ENCODE measurements around the gene C11orf42. TPM values are rescaled to one million over a fixed set of nuclear protein-coding genes. Genes with fewer than 3 reads are reported as not detected.

The C11orf42 gene
- total RNA-seq, 2 donors from 2014 or later = not detected

DNA sequence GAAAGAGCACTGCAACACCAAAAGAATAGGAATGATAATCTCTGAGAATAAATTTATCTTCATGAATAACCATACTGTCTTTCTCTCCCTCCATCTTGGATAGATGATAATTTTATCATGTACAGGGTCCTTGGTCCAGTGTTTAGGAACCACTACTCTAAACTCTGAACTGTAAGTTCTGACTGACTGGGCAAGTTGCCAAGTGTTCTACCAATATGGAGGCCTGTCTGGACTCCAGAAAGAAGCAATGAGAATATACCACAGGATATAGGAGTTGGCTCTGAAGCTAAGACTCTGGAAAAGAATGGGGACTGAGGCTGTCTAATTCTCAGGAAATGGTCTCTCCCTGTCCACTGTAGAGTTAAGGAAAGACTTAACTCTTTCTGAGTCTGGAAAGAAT lies 27.5 kb downstream of the C11orf42 start:
- no peak for DNase-seq
- Mint-ChIP-seq H3K4me1 (peaks cover 26% of the 10 kb centered on the region), H3K4me3 (peak overlapping the region; percentile 96), H3K27me3 (ENCODE audit: insufficient read depth) (no peaks in the 10 kb centered on the region), H3K27ac (no peak overlapping the region), H3K9me3 (no peaks in the 10 kb centered on the region), H3K36me3 (ENCODE audit: low read depth) (peaks cover 4% of the 10 kb centered on the region)
- no peak overlapping the region for H3K9ac ChIP-seq (ENCODE audit: extremely low read depth, low read length, poor library complexity, severe bottlenecking)
- peaks cover 3% of the 10 kb centered on the region for H3K4me1 ChIP-seq (ENCODE audit: control insufficient read depth, insufficient read depth, low read length)
- H3K9me3 ChIP-seq (ENCODE audit: control insufficient read depth, low read length) = no peaks in the 10 kb centered on the region
- no peaks in the 10 kb centered on the region for H3K27me3 ChIP-seq (ENCODE audit: control insufficient read depth, insufficient read depth, low read length, poor library complexity, severe bottlenecking)
- TF ChIP-seq, protein P1, sequence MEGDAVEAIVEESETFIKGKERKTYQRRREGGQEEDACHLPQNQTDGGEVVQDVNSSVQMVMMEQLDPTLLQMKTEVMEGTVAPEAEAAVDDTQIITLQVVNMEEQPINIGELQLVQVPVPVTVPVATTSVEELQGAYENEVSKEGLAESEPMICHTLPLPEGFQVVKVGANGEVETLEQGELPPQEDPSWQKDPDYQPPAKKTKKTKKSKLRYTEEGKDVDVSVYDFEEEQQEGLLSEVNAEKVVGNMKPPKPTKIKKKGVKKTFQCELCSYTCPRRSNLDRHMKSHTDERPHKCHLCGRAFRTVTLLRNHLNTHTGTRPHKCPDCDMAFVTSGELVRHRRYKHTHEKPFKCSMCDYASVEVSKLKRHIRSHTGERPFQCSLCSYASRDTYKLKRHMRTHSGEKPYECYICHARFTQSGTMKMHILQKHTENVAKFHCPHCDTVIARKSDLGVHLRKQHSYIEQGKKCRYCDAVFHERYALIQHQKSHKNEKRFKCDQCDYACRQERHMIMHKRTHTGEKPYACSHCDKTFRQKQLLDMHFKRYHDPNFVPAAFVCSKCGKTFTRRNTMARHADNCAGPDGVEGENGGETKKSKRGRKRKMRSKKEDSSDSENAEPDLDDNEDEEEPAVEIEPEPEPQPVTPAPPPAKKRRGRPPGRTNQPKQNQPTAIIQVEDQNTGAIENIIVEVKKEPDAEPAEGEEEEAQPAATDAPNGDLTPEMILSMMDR (conservative IDR thresholded peaks at IDR 0.05) = no peak
- H3K36me3 ChIP-seq (ENCODE audit: control insufficient read depth, insufficient read depth, low read length) = peaks cover 9% of the 10 kb centered on the region
- peak overlapping the region; percentile 94 for H3K4me3 ChIP-seq (ENCODE audit: low read length)
- no peak overlapping the region for H3K27ac ChIP-seq (ENCODE audit: low read depth, low read length)

DNA sequence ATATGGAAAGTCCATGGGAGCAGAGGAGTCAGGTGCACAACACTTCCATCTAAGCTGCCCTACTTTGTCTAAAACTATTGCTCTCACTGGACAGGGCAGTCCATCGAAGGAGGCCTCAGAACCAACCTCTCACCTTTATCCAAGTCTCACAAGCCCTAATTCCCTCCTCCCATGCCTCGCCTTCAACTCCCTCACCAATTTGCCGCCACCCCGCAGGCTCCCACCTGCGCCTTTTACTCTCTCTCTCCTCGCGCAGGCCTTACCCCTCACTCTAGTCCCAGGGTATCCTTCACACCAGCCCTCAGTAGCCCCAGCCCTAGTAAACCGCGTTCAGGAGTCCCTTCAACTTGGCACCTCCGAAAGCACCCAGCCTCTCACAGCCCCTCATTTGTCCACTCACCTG lies 28.6 kb downstream of the C11orf42 start:
- peak overlapping the region; percentile 71 for H3K9ac ChIP-seq (ENCODE audit: extremely low read depth, low read length, poor library complexity, severe bottlenecking)
- H3K27me3 ChIP-seq (ENCODE audit: control insufficient read depth, insufficient read depth, low read length, poor library complexity, severe bottlenecking) = no peaks in the 10 kb centered on the region
- Mint-ChIP-seq H3K4me3 (peak overlapping the region; percentile 96), H3K27ac (peak overlapping the region; percentile 97), H3K4me1 (peaks cover 29% of the 10 kb centered on the region), H3K9me3 (no peaks in the 10 kb centered on the region), H3K27me3 (ENCODE audit: insufficient read depth) (no peaks in the 10 kb centered on the region), H3K36me3 (ENCODE audit: low read depth) (peaks cover 4% of the 10 kb centered on the region)
- H3K4me3 ChIP-seq (ENCODE audit: low read length) = peak overlapping the region; percentile 94
- H3K27ac ChIP-seq (ENCODE audit: low read depth, low read length) = no peak overlapping the region
- DNase-seq = no peak
- 4 to 5% methylated on average over 8 to 10 of the region's 10 CpGs for WGBS, 2 experiments (ENCODE audit: insufficient coverage in 1 of 2, insufficient read length in 1 of 2)
- peaks cover 9% of the 10 kb centered on the region for H3K36me3 ChIP-seq (ENCODE audit: control insufficient read depth, insufficient read depth, low read length)
- H3K9me3 ChIP-seq (ENCODE audit: control insufficient read depth, low read length) = no peaks in the 10 kb centered on the region
- H3K4me1 ChIP-seq (ENCODE audit: control insufficient read depth, insufficient read depth, low read length) = peaks cover 6% of the 10 kb centered on the region
- TF ChIP-seq, protein P1 (conservative IDR thresholded peaks at IDR 0.05) = no peak

DNA sequence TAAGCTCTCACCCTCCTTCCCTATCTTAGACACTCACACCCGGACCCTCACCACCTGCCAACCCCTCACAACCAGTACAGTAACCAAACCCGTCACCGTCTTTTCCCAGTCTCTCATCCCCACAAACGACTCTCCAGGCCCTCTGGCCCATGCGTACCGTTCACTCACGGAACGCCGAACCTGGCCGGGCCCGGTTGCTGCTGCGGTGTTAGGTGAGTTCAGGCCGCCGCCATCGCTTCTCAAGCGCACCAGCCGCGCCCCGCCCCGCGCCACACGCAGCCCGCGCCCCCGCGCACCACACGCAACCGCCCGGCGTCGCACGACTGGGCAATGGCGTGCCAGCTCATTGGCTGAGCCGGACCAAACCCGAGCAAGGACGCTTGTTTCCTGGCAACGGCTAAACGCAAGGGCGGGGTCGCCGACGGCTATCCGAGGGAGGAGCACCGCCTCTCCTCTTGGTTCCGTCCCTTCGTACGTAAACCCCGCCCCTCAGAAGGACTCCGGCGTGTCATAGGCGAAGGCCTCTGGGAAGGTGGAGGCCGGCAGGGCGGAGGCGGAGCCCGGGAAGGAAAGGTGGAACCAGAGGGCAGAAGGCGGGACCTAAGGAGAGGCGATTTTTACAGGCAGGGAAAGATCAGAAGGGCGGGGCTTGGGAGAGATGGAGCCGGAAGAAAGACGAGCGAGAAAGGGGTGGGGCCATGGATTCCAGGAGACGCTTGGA lies 29.2 kb downstream of the C11orf42 start, which contains the start of gene FHIP1B:
Gene FHIP1B (minus strand): TSS at position 250 of the 721 bp plus-strand sequence. CDS start 10,120 bp downstream, outside the sequence.
- Histone ChIP-seq H3K27ac (ENCODE audit: low read depth, low read length) (no peak within 1 kb of the TSS), H3K36me3 (ENCODE audit: control insufficient read depth, insufficient read depth, low read length) (peaks cover 9% of the 10 kb centered on the region), H3K4me1 (ENCODE audit: control insufficient read depth, insufficient read depth, low read length) (peaks cover 10% of the 10 kb centered on the region), H3K9ac (ENCODE audit: extremely low read depth, low read length, poor library complexity, severe bottlenecking) (peak within 1 kb of the TSS; percentile 71), H3K4me3 (ENCODE audit: low read length) (peak within 1 kb of the TSS; percentile 94), H3K27me3 (ENCODE audit: control insufficient read depth, insufficient read depth, low read length, poor library complexity, severe bottlenecking) (no peaks in the 10 kb centered on the region), H3K9me3 (ENCODE audit: control insufficient read depth, low read length) (no peaks in the 10 kb centered on the region)
- no peaks in the 10 kb centered on the region for H3K9me3 Mint-ChIP-seq
- no peaks in the 10 kb centered on the region for H3K36me3 Mint-ChIP-seq (ENCODE audit: low read depth)
- peak within 1 kb of the TSS; percentile 97 for H3K27ac Mint-ChIP-seq
- 0 to 1% methylated on average over 31 to 62 of the region's 62 CpGs for WGBS, 2 experiments (ENCODE audit: insufficient coverage in 1 of 2, insufficient read length in 1 of 2)
- H3K4me1 Mint-ChIP-seq = peaks cover 28% of the 10 kb centered on the region
- peak within 1 kb of the TSS; percentile 96 for H3K4me3 Mint-ChIP-seq
- DNase-seq = peak; percentile 100
- TF ChIP-seq, protein P1 (conservative IDR thresholded peaks at IDR 0.05) = no peak
- H3K27me3 Mint-ChIP-seq (ENCODE audit: insufficient read depth) = no peaks in the 10 kb centered on the region

All from endodermal cell (in vitro differentiated cells).